ENCODE measurements around the gene ZBTB16.

Gene ZBTB16

DNA sequence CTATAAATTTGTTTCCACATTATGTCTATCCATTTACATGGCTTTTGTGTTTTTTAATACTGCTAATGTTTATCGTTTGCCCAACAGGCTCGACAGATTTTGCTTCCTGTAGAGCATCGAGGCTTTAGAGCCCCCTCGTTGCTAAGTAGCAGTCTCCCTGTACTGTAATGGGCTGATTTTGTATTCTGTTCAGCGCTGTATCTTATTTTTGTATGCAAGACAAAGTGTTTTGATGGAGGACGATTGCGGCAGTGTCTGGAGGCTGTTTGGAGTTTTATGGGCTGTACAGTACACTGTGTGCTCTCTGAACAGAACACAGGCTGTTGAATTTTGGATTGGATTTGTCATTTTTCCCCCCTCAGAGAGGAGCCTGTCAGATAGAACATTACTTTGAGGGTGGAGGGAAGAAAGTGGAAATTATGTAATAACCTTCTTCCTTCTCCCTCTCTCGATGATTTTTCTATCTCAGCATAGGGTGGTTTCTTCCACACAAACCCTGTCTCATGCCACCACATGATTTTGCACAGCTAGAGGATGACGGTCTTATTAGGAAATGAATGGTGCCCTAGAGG, 104.4 kb downstream of the ZBTB16 start:
- TF ChIP-seq POLR2AphosphoS5 (IDR thresholded peaks at IDR 0.05; ENCODE audit: borderline replicate concordance, low read depth, low read length) (no peak), EZH2 (IDR thresholded peaks at IDR 0.05) (no peak)
- H3K36me3 ChIP-seq (ENCODE audit: insufficient read depth, low read length): no peaks in the 10 kb centered on the region
- peak overlapping the region; percentile 72 for H3K4me3 ChIP-seq
- DNase-seq (ENCODE audit: low read depth, low spot score): no peak
- no peaks in the 10 kb centered on the region for H3K9me3 ChIP-seq (ENCODE audit: low read depth, low read length)
- peak overlapping the region; percentile 92 for H3K27ac ChIP-seq
- no peak overlapping the region for H3K9ac ChIP-seq (ENCODE audit: insufficient read length)

DNA sequence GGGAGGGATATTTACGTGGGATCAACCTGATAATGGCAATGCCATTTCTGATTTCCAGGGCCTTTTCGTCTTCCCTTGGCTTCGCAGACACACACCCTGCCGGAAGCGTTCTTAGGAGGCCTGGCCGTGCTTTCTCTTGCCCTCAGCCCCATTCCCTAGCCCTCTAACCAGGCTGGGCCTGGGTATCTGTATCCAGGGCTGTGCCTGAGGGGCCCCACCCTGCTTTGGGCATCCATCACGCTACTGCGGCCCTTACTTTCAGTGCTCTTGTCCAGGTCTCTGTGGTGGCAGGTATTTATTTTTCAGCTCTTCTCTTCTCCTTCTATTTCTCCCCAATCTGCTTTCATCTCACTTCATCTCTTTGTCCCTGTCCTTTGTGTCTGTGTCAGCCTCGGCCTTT, 105.0 kb downstream of the ZBTB16 start:
- Histone ChIP-seq H3K4me3 (peak overlapping the region; percentile 72; the same call in 1 of the 2 replicates), H3K36me3 (ENCODE audit: insufficient read depth, low read length) (no peaks in the 10 kb centered on the region), H3K9me3 (ENCODE audit: low read depth, low read length) (no peaks in the 10 kb centered on the region), H3K27ac (no peak overlapping the region), H3K9ac (ENCODE audit: insufficient read length) (no peak overlapping the region)
- DNase-seq (ENCODE audit: low read depth, low spot score): no peak
- no peak for TF ChIP-seq POLR2AphosphoS5 (IDR thresholded peaks at IDR 0.05; ENCODE audit: borderline replicate concordance, low read depth, low read length)
- no peak for TF ChIP-seq EZH2 (IDR thresholded peaks at IDR 0.05)
- no peak for TF ChIP-seq FOXP2 (optimal IDR thresholded peaks at IDR 0.05; ENCODE audit: control extremely low read depth, extremely low read length, insufficient read depth)

DNA sequence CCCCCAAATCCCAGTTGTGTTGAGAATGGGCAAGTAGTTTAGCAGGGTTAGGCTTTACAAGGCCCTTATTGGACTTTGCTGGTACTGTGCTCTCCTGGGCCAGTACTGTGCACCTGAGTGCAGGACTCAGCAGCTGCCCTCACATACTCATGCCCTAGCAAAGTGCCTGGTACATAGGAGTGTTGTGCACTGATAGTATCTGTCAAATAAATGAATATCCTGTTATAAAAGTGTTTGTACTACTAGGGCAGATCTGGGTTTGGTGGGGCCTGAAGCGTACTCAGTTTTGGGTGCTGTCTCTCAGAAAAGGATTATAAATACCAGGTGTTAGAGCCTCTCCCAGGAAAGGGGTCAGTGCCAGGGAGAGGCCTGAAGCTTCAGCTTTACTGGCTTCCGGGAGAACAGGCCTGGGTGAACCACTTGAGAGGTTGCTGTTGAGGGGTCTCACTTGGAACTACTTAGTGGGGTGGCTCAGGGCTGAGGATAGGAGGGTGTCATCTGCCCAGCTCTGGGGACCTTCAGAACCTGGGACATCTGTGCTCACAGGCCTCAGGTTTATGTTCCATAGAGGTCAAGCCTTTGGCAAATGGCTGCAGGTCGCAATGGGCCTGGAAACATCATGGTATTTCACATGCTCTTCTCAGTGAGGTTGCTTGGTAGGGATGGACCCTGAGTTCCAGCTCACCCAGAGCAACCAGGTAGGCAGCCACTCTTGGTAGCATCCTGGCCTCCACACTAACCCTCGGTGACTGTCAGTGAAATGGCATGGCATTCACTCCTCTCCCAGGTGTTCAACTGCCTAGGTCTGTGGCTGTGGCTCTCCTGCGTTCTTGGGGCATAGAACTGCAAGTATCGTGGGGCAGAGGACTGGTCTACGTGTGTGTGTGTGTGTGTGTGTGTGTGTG, 106.1 kb downstream of the ZBTB16 start:
- Histone ChIP-seq H3K27ac (no peak overlapping the region), H3K4me3 (no peak overlapping the region), H3K36me3 (ENCODE audit: insufficient read depth, low read length) (no peaks in the 10 kb centered on the region), H3K9me3 (ENCODE audit: low read depth, low read length) (no peaks in the 10 kb centered on the region), H3K9ac (ENCODE audit: insufficient read length) (no peak overlapping the region)
- no peak for DNase-seq (ENCODE audit: low read depth, low spot score)
- no peak for TF ChIP-seq EZH2 (IDR thresholded peaks at IDR 0.05)
- no peak for TF ChIP-seq FOXP2 (optimal IDR thresholded peaks at IDR 0.05; ENCODE audit: control extremely low read depth, extremely low read length, insufficient read depth)
- no peak for TF ChIP-seq POLR2AphosphoS5 (IDR thresholded peaks at IDR 0.05; ENCODE audit: borderline replicate concordance, low read depth, low read length)

DNA sequence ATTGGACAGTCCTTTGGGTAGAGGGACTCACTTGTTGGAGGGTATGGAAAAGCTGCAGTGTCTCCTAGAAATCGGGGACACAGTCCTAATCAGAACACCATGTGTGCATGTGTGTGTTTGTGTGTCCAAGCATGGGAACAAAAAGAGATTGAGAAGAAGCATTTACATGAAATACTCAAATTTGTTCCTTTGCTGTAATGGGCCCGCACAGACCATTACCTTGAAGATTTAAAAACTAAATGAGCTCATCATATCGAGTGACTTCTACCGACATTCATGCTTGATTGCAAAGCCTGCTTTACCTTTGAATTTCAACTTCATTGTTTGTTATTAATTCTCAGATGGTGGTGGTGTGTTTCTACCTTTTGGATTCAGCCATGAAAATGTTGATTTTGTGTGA, 106.9 kb downstream of the ZBTB16 start:
- peak overlapping the region; percentile 7; the same call in 1 of the 2 replicates for H3K27ac ChIP-seq
- H3K36me3 ChIP-seq (ENCODE audit: insufficient read depth, low read length): no peaks in the 10 kb centered on the region
- TF ChIP-seq EZH2 (IDR thresholded peaks at IDR 0.05) (no peak), FOXP2 (optimal IDR thresholded peaks at IDR 0.05; ENCODE audit: control extremely low read depth, extremely low read length, insufficient read depth) (no peak), POLR2AphosphoS5 (IDR thresholded peaks at IDR 0.05; ENCODE audit: borderline replicate concordance, low read depth, low read length) (no peak)
- H3K9me3 ChIP-seq (ENCODE audit: low read depth, low read length): no peaks in the 10 kb centered on the region
- DNase-seq (ENCODE audit: low read depth, low spot score): no peak
- H3K4me3 ChIP-seq: peak overlapping the region; percentile 55
- no peak overlapping the region for H3K9ac ChIP-seq (ENCODE audit: insufficient read length)

DNA sequence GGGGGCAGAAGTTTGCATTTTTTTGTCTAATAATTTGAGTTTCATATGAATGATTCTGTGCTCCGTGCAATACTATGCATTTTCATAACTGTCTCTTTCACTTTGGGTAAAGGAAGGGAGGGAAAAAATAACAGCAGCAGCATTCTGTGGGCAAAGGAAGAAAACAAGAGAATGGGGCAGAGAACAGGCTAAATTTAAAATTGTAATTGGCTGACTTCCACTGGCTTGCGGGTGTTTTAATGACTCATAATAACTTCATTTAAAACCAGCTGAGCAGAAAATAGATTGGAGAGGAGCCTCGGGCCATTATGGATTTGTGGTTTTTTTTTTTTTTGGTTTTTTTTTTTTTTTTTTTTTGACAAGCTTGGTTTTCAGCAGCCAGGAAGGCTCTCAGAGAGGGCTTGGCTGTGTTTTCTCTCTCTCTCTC, 107.4 kb downstream of the ZBTB16 start:
- no peak overlapping the region for H3K9ac ChIP-seq (ENCODE audit: insufficient read length)
- TF ChIP-seq FOXP2 (optimal IDR thresholded peaks at IDR 0.05; ENCODE audit: control extremely low read depth, extremely low read length, insufficient read depth) (peak; percentile 78), EZH2 (IDR thresholded peaks at IDR 0.05) (no peak), POLR2AphosphoS5 (IDR thresholded peaks at IDR 0.05; ENCODE audit: borderline replicate concordance, low read depth, low read length) (peak; percentile 72; the same call in 1 of the 2 replicates)
- peak overlapping the region; percentile 7; the same call in 1 of the 2 replicates for H3K27ac ChIP-seq
- H3K9me3 ChIP-seq (ENCODE audit: low read depth, low read length): no peaks in the 10 kb centered on the region
- no peaks in the 10 kb centered on the region for H3K36me3 ChIP-seq (ENCODE audit: insufficient read depth, low read length)
- DNase-seq (ENCODE audit: low read depth, low spot score): peak; percentile 95
- H3K4me3 ChIP-seq: peak overlapping the region; percentile 55

DNA sequence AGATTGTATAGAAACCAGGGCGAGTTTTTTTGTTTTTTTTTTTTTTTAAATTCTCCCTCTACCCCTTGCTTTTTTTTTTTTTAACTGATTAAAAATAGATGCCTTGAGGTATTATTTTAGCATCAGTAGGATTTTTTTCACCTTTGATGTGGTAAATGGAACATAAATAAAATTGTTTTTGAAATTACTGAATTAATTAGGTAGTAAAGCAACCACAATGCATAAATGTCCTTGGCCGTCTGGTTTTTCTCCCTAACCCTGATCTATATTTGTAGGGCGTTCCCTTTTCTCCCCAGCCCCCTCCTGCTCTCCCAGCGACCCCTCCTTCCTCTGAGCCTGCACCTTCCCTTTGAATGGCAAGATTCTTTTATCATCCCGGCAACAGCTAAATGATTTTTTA, 107.8 kb downstream of the ZBTB16 start:
- no peak for TF ChIP-seq FOXP2 (optimal IDR thresholded peaks at IDR 0.05; ENCODE audit: control extremely low read depth, extremely low read length, insufficient read depth)
- H3K9ac ChIP-seq (ENCODE audit: insufficient read length): no peak overlapping the region
- no peak for DNase-seq (ENCODE audit: low read depth, low spot score)
- no peak overlapping the region for H3K27ac ChIP-seq
- peak overlapping the region; percentile 55 for H3K4me3 ChIP-seq
- no peaks in the 10 kb centered on the region for H3K9me3 ChIP-seq (ENCODE audit: low read depth, low read length)
- H3K36me3 ChIP-seq (ENCODE audit: insufficient read depth, low read length): no peaks in the 10 kb centered on the region

DNA sequence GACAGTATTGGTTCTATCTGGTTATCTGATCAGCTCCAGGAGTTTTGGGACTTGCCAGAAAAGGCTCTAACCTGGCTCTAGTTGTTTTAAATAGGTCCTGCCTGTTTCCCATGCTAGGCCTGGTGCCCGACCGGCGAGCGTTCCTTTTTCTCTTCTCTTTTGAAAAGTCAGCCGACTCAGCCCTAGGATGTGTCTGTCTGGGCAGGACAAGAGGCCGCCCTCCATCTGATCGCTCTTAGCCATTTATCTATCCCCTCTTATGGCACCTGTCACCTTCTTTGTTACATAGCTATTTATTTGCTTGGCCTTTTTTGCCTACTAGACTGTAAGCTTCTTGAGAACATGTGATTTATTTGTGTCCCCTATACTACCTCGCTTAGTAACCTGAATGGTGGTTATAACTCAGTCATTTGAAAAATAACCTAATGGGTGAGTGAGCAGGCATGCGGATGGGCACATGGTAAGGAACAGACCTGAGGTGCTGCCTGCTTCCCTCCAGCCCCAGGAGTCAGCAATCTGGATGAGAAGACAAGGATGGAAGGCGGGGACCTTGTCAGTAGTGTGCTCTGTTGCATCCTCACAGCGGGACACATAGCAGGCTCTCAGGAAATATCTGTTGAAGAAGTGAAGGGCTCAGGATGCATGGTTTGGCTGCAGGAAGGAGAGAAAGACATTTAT, 108.4 kb downstream of the ZBTB16 start:
- H3K9ac ChIP-seq (ENCODE audit: insufficient read length): no peak overlapping the region
- H3K27ac ChIP-seq: no peak overlapping the region
- no peak for TF ChIP-seq EZH2 (IDR thresholded peaks at IDR 0.05)
- no peak for TF ChIP-seq POLR2AphosphoS5 (IDR thresholded peaks at IDR 0.05; ENCODE audit: borderline replicate concordance, low read depth, low read length)
- TF ChIP-seq FOXP2 (optimal IDR thresholded peaks at IDR 0.05; ENCODE audit: control extremely low read depth, extremely low read length, insufficient read depth): no peak
- peak overlapping the region; percentile 55 for H3K4me3 ChIP-seq
- no peaks in the 10 kb centered on the region for H3K9me3 ChIP-seq (ENCODE audit: low read depth, low read length)
- DNase-seq (ENCODE audit: low read depth, low spot score): no peak
- no peaks in the 10 kb centered on the region for H3K36me3 ChIP-seq (ENCODE audit: insufficient read depth, low read length)

DNA sequence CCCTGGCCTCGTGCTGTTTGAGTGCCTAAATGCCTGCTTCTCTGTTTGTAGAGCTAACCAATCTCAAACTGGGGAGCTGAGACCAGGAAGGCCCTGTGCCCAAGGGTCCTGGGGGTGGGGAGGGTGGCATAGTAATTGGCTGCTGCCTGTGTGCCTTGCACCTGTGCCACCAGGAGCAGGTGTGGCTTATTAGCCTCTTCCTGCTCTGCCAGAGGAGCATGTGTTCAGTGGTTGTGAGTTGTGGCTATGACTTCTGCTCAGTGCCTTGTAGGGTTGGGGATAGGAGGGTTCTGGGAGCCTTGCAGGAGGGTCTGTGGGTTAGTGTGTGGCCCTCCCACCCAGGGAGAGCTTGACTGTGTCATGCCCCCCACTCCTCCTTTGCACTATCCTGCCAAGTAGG, 109.2 kb downstream of the ZBTB16 start:
- Histone ChIP-seq H3K9ac (ENCODE audit: insufficient read length) (no peak overlapping the region), H3K4me3 (no peak overlapping the region), H3K9me3 (ENCODE audit: low read depth, low read length) (no peaks in the 10 kb centered on the region), H3K36me3 (ENCODE audit: insufficient read depth, low read length) (no peaks in the 10 kb centered on the region), H3K27ac (no peak overlapping the region)
- no peak for DNase-seq (ENCODE audit: low read depth, low spot score)
- no peak for TF ChIP-seq POLR2AphosphoS5 (IDR thresholded peaks at IDR 0.05; ENCODE audit: borderline replicate concordance, low read depth, low read length)
- TF ChIP-seq FOXP2 (optimal IDR thresholded peaks at IDR 0.05; ENCODE audit: control extremely low read depth, extremely low read length, insufficient read depth): no peak
- no peak for TF ChIP-seq EZH2 (IDR thresholded peaks at IDR 0.05)
